ENCODE measurements around the gene RTN4IP1. TPM values are rescaled to one million over a fixed set of nuclear protein-coding genes. Genes with fewer than 3 reads are reported as not detected.

RTN4IP1 gene
- total RNA-seq, 3 donors from 2014 or later: 1.4 to 7.6 (median 4.3) TPM

DNA sequence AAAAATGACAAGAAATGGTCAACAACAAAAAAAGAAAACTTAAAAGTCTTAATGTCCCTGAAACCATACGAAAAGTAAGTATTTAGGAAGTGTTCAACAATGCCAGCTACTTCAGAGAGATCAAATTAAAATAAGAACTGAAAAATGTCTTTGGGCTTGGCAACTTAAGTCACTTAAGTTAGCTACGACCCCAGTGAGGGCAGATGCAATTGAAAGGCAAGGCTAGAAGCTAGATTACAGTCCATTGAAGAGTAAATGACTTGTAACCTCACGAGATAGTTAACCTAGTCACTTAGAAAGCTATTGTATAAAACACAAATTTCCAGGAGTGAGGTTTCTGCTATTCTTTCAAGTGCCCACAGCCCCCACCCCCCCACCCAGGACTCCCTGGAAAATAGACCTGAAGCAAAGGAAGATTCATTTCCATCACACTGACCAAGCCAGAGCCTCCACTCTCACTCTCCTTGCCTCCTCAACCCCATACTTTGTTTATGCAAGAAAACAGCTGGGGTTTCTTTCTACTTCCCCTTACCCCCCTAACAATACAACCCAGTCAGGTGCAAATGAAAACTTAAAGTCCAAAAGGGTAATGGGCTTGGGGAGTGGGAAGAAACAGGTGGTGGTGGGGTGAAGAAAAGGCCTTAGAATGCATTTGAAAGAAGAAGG is 14.6 kb downstream of the RTN4IP1 start:
- TF ChIP-seq POLR2AphosphoS5 (IDR thresholded peaks at IDR 0.05) (no peak), POLR2A (IDR thresholded peaks at IDR 0.05) (no peak)
- TF ChIP-seq, protein P1, sequence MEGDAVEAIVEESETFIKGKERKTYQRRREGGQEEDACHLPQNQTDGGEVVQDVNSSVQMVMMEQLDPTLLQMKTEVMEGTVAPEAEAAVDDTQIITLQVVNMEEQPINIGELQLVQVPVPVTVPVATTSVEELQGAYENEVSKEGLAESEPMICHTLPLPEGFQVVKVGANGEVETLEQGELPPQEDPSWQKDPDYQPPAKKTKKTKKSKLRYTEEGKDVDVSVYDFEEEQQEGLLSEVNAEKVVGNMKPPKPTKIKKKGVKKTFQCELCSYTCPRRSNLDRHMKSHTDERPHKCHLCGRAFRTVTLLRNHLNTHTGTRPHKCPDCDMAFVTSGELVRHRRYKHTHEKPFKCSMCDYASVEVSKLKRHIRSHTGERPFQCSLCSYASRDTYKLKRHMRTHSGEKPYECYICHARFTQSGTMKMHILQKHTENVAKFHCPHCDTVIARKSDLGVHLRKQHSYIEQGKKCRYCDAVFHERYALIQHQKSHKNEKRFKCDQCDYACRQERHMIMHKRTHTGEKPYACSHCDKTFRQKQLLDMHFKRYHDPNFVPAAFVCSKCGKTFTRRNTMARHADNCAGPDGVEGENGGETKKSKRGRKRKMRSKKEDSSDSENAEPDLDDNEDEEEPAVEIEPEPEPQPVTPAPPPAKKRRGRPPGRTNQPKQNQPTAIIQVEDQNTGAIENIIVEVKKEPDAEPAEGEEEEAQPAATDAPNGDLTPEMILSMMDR (IDR thresholded peaks at IDR 0.05): no peak

DNA sequence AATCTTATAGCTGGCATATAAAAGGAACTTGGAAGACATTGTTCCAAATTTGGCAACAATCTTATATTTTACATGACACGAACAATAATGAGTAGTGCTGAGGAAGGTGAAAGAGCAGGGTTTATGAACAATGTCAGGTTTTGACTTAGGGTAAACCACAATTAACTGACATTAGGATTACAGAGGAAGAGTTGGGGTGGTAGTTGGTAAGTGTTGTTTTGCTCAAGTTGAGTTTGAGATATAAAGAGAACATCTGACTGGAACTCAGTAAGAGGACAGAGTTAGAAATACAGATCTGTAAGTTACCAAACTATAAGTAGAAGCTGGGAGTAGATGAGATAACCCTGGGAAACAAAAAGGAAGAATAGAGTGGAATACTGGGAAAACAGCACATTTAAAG is 15.1 kb downstream of the RTN4IP1 start:
- no peaks in the 10 kb centered on the region for H3K27me3 ChIP-seq

More for the DNA sequence above, 14.6 kb downstream of the RTN4IP1 start:
- no peaks in the 10 kb centered on the region for H3K27me3 ChIP-seq
- H3K4me1 ChIP-seq: no peaks in the 10 kb centered on the region
- H3K27ac ChIP-seq: no peak overlapping the region
- no peaks in the 10 kb centered on the region for H3K9me3 ChIP-seq
- no peak for DNase-seq (ENCODE audit: low spot score in 2 of 2)
- intact Hi-C loops (cut with DNase I; ENCODE audit: low total_unique reads): no loop called here
- no peaks in the 10 kb centered on the region for H3K36me3 ChIP-seq
- no peak overlapping the region for H3K4me3 ChIP-seq

DNA sequence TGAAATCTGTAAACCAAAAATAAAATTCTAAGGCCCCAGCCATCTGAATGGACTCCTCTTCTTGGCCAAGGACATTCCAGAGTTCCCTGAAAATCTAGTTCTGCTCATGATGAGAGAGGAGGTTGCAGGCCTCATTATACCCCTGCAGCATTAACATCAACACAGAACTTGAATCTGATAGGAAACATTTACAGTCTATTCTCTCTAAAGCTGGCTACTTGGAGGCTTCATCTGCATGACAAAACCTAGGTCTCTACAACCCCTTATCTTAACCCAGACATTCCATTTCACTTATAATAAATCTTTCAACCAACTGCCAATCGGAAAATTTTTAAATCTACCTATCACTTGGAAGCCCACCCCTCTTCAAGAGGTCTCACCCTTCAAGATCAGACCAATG is 15.7 kb downstream of the RTN4IP1 start:
- Histone ChIP-seq H3K27ac (no peak overlapping the region), H3K36me3 (no peaks in the 10 kb centered on the region), H3K4me1 (no peaks in the 10 kb centered on the region), H3K4me3 (no peak overlapping the region), H3K27me3 (no peaks in the 10 kb centered on the region), H3K9me3 (no peaks in the 10 kb centered on the region)
- DNase-seq (ENCODE audit: low spot score in 2 of 2): no peak
- intact Hi-C loops (cut with DNase I; ENCODE audit: low total_unique reads): no loop called here
- no peak for TF ChIP-seq POLR2A (IDR thresholded peaks at IDR 0.05)
- TF ChIP-seq, protein P1 (IDR thresholded peaks at IDR 0.05): no peak
- no peak for TF ChIP-seq POLR2AphosphoS5 (IDR thresholded peaks at IDR 0.05)

More for the DNA sequence above, 15.1 kb downstream of the RTN4IP1 start:
- Histone ChIP-seq H3K27ac (no peak overlapping the region), H3K4me1 (no peaks in the 10 kb centered on the region), H3K36me3 (no peaks in the 10 kb centered on the region), H3K9me3 (no peaks in the 10 kb centered on the region), H3K4me3 (no peak overlapping the region)
- intact Hi-C loops (cut with DNase I; ENCODE audit: low total_unique reads): no loop called here
- TF ChIP-seq, protein P1 (IDR thresholded peaks at IDR 0.05): no peak
- TF ChIP-seq POLR2A (IDR thresholded peaks at IDR 0.05) (no peak), POLR2AphosphoS5 (IDR thresholded peaks at IDR 0.05) (no peak)
- DNase-seq (ENCODE audit: low spot score in 2 of 2): no peak

DNA sequence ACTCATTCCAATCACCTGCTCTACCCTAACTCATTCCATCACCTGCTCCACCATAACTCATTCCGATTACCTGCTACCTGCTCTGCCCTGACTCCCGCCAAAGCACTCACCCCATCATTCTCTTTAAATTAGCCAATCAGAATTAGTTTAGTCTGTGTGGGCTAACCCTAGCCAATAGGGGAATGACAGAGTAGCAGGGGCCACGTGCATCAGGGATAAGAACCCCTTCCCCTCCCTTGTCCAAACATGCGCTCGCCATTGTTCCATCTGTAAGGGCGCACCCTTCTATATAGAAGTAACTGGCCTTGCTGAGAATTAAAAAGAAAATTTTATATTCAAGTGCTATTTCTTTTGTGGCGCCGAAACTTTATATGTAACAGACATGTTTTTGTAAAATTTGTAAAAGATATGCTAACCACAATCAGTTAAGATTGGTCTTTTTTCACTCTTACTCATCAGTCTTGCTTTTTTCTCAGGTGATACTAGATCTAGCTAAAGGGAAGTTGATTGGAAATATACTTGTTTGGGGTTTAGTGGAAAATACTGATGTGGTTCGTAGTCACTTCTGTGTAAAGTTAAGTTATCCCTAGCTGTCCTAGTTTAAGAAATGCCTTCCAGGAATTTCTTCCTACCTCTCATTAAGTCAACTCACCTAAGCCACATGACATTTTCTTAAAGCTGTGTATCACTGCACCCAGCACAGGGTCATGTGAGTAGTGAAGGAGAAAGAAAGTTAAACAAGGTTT is 16.5 kb downstream of the RTN4IP1 start:
- Histone ChIP-seq H3K27ac (no peak overlapping the region), H3K4me1 (no peaks in the 10 kb centered on the region), H3K27me3 (no peaks in the 10 kb centered on the region), H3K36me3 (no peaks in the 10 kb centered on the region), H3K9me3 (no peaks in the 10 kb centered on the region), H3K4me3 (no peak overlapping the region)
- TF ChIP-seq, protein P1 (IDR thresholded peaks at IDR 0.05): no peak
- no peak for TF ChIP-seq POLR2A (IDR thresholded peaks at IDR 0.05)
- TF ChIP-seq POLR2AphosphoS5 (IDR thresholded peaks at IDR 0.05): no peak
- DNase-seq (ENCODE audit: low spot score in 2 of 2): no peak
- intact Hi-C loops (cut with DNase I; ENCODE audit: low total_unique reads): no loop called here

DNA sequence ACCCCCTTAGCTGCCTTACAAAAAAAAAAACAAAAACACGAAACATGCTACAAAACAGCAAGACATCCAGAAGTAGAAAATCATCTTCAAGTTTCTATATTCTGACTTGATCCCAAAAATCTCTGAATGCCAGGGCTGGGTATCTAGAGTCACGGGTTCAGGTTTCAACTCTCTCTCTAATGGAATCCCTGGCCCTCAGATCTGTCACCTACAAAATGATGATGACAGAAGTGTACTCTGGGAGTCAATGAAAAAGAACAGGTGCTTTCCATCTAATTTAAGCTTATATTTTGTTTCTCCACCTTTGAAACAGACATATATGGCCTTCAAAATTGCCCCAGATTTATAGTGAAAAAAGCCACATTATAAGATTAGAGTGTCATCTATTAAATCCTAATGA is 18.3 kb downstream of the RTN4IP1 start:
- Histone ChIP-seq H3K9me3 (no peaks in the 10 kb centered on the region), H3K4me3 (no peak overlapping the region), H3K27me3 (no peaks in the 10 kb centered on the region), H3K4me1 (no peaks in the 10 kb centered on the region), H3K36me3 (no peaks in the 10 kb centered on the region), H3K27ac (no peak overlapping the region)
- intact Hi-C loops (cut with DNase I; ENCODE audit: low total_unique reads): no loop called here
- no peak for DNase-seq (ENCODE audit: low spot score in 2 of 2)
- TF ChIP-seq, protein P1 (IDR thresholded peaks at IDR 0.05): no peak
- TF ChIP-seq POLR2AphosphoS5 (IDR thresholded peaks at IDR 0.05) (no peak), POLR2A (IDR thresholded peaks at IDR 0.05) (no peak)

All from breast epithelium (tissue), 4 donors.